ENCODE results near the gene SPEM1. TPM values are rescaled to one million over a fixed set of nuclear protein-coding genes. Genes with fewer than 3 reads are reported as not detected.

Gene SPEM1, protein sequence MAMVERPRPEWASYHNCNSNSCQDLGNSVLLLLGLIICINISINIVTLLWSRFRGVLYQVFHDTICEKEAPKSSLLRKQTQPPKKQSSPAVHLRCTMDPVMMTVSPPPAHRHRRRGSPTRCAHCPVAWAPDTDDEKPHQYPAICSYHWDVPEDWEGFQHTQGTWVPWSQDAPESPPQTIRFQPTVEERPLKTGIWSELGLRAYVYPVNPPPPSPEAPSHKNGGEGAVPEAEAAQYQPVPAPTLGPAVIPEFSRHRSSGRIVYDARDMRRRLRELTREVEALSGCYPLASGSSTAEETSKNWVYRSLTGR
- total RNA-seq (2014; rRNA removed; shearing (Covaris generic)): not detected in 2 replicates

GRCh38 chr17:7419819-7420610, at the start of gene SPEM1:
Gene SPEM1, plus strand, starts transcription at chr17:7420324. Its CDS starts 61 bp downstream, at chr17:7420385.
- no peak for DNase-seq (ENCODE audit: low read depth)

- DNase-seq (ENCODE audit: low read depth): no peak
These were observed 49.3 kb upstream of the SPEM1 start for GRCh38 chr17:7370853-7371252.

GRCh38 chr17:7374353-7374752, 45.8 kb upstream of the SPEM1 start:
- DNase-seq (ENCODE audit: low read depth): no peak

DNA sequence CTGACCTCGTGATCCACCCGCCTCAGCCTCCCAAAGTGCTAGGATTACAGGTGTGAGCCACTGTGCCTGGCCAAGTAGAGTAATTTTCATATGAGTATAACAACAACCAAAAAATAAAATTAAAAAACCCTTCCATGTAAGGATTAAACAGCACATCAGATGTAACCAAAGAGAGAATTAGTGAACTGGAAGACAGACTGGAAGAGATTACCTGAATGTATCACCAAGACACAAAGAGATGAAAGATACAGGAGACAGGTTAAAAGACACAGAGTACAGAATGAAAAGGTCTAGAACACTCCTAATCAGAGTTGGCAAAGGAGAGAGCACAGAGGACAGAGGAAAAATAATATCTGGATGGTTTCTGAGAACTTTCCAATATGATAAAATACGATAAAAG, 41.0 kb upstream of the SPEM1 start:
- no peak for DNase-seq (ENCODE audit: low read depth)

GRCh38 chr17:7380321-7380720, 39.8 kb upstream of the SPEM1 start:
- DNase-seq (ENCODE audit: low read depth): peak; percentile 24

- DNase-seq (ENCODE audit: low read depth): peak; percentile 29
These were observed 39.1 kb upstream of the SPEM1 start, which contains the start of gene TNK1 for GRCh38 chr17:7380855-7381683. Gene TNK1, plus strand, starts transcription at chr17:7381089. Its CDS starts 1,838 bp downstream, at chr17:7382927.

DNA sequence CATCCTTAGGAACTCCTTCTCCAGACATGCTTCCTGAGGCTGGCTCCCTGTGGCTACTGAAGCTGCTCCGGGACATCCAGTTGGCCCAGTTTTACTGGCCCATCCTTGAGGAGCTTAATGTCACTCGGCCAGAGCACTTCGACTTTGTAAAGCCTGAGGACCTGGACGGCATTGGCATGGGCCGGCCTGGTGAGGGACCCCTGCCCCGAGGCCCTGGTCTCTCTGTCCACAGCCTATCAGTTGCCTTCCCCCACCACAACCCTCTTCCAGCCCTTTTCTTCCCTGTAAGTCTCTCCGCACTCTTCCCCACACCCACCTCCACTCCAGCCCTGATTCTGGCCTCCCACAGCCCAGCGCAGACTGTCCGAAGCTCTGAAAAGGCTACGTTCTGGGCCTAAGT, 37.2 kb upstream of the SPEM1 start:
- DNase-seq (ENCODE audit: low read depth): no peak

GRCh38 chr17:7383371-7383741, 36.8 kb upstream of the SPEM1 start:
- DNase-seq (ENCODE audit: low read depth): no peak

DNA sequence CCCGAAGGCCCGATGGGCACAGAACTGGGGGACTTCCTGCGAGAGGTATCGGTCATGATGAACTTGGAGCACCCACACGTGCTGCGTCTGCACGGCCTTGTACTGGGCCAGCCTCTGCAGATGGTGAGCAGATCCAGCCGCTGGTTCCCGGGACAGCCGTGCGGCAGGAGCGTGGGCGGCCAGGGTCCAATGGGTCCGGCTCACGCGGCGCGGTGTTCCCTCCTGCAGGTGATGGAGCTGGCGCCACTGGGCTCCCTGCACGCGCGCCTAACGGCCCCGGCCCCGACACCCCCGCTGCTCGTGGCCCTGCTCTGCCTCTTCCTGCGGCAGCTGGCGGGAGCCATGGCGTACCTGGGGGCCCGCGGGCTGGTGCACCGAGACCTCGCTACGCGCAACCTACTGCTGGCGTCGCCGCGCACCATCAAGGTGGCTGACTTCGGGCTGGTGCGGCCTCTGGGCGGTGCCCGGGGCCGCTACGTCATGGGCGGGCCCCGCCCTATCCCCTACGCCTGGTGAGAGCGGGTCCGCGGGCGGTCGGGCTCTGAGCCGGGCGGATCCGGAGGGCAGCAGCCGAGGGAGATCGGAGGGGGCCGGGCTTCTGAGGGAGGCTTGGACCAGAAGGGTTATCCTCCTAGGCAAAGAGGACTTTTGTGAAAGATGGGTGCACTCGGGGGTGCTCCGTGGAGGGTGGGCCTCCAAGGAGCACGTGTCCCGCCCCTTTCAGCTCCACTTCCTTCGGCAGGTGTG, 36.2 kb upstream of the SPEM1 start:
- DNase-seq (ENCODE audit: low read depth): peak; percentile 73

- DNase-seq (ENCODE audit: low read depth): no peak
These were observed 35.5 kb upstream of the SPEM1 start for GRCh38 chr17:7384489-7385081.

- DNase-seq (ENCODE audit: low read depth): no peak
These were observed 31.3 kb upstream of the SPEM1 start for GRCh38 chr17:7388856-7389255.

DNA sequence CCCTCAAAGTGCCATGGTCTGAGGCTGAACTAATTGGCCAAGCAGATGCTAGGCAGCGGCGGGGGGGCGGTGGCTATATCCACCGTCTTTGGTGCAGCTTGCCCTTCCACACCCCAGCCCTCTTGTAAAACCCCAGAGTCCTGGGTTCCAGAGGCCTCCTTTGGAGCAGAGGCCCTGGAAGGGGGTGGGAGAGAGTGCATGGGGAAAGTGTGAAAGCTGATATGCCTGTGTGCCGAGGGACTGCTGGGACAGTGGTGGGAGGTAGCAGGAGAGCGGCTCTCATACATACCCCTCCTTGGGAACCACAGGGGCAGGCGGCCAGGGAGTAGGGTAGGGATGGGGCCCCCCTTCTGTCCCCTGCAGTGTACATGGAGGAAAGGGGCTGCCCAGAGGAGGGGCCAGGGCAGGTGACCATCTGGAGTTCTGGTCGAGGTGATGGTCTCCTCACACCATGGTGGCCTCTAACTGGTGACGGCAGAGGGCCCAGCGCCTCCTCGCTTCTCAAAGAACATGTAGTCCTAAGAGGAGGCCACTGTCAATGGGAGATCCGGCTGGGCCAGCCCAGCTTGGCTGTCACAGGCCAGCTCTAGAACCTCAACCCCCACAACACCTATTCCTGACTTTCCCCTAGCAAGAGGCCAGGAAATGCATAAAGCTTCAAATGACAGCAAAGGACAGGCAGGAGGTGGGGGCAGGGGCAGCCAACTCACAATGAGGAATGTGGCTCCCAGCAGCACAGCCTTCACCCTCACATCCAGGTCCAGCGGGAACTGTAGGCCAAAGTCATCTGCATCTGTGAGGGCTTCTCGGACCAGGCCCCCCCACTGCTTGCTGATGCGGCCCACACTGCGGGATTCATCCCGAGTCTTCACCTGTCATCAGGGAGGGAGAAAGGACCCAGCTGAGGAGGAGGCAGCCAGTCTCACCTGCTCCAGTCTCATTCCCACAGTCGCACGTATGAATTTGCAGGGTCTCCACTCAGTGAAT, 29.9 kb upstream of the SPEM1 start:
- DNase-seq (ENCODE audit: low read depth): no peak

DNA sequence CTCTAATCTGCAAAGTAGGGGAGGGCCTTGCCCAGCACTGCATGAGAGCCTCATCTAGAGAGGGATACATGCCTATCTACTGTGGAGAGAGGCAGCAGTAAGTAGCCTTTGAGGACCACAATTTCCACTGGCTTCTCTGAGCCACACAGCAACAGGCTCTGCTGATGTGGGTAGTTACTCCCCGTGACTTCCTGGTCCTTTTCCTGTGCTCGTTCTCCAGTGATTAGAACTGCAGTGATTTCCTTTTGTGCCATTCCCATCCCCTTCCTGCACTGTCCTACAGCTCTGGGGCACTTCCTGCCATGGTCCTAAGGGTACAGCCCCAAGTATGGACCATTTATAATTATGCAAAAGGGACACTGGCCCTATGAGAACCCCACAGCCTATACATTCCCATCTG, 28.8 kb upstream of the SPEM1 start:
- no peak for DNase-seq (ENCODE audit: low read depth)

DNA sequence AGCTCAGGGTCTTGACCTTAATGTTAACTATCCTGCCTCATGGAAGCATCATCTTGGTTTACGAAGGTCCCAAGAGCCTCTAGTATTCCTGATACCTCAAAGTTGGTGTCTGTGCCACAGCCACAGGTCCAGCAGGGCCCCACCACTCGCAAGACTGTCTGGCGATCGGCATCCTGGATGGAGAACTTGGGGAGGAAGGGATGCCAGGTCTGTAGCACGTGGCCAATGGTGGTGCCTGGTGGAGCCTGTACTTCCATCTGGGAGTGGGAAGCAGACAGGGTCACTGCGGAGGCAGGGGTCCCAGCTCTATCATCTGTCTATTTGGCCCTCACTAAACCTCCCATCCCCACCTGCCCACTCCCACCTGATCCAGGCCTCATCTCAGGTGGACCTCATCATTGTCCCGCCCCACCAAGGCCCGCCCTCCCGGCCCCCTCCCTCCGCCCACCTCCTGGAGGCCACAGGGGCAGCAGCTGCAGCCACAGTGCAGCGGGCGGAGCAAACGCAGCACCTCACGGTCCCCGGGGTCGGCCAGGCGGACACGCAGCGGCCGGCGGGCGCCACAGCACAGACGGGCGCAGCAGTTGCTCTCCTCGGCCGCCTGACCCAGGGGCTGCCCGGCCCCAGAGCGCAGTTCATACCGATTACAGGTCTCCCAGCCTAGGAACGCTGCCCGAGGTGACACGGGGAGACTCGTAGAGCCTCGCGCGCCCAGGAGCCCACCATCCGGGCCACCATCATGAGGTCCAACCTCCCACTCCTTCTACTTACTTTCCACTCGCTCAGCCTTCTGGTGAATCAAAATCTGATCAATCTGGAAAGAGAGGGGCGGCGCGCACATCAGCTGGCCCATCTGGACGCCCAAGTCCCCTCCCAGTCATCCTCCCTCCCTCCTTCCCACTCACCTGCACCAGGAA, 27.2 kb upstream of the SPEM1 start:
- DNase-seq (ENCODE audit: low read depth): no peak

- DNase-seq (ENCODE audit: low read depth): peak; percentile 38
These were observed 26.3 kb upstream of the SPEM1 start for GRCh38 chr17:7393613-7394451.

DNA sequence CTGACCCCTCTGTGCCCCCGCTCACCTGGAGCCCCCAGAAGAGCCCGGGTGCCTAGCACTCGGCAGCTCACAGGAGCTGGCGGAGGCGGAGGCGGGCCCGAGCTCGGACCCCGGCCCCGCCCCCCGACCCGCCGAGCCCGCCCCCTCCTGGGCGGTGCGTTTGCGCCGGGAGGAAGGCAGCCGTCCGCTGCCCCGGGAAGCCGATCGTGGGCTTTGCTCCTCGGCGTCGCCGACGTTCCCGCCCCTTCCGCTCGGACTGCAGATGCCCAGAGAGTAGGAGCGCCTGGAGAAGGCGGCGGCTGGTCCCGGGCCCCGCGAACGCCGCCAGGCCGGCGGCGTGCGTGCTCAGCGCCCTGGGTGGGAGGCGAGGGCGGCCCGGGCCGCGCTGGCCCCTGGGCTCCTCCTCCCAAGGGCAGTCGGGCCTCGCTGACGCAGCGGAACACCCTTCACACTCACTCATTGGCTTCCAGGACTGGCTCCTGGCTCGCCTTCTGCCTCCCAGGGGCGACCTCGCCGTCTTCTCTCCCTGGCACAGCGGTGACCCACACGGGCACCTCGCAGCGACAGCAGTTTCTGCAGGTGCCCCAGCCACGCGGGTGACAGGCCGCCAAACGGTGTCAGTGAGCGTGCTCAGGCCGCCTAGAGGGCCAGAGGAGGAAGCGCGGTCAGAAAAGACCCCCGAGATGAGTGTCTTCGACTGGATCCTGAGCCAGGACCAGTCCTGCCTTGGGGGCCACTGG, 25.5 kb upstream of the SPEM1 start, which contains the start of gene PLSCR3:
Gene PLSCR3 (minus strand): TSS at position 74 of the 740 bp plus-strand sequence. CDS start 415 bp downstream, outside the sequence.
- DNase-seq (ENCODE audit: low read depth): peak; percentile 95

DNA sequence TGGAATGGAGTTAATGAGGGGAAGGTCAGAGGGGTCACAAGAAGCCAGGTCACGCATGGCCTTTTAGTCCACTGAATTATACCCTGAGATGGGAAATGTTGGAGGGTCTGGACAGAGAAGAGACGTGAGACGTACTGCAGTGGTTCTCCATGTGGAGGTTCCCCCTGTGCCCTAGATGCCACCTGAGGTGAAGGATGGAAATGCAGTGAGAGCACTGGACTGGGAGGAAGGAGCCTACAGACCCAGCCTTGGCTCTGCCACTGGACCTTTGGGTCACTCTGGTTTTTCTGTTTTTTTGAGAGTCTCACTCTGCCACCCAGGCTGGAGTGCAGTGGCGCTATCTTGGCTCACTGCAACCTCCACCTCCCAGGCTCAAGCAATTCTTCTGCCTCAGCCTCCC, 24.0 kb upstream of the SPEM1 start:
- no peak for DNase-seq (ENCODE audit: low read depth)
